Body of pancreas (tissue), 4 donors: ENCODE results near the gene GNL2. TPM values are rescaled to one million over a fixed set of nuclear protein-coding genes. Genes with fewer than 3 reads are reported as not detected.

Source experiments
- ATAC-seq: fragments of 150-250 bp; one replicate; pipeline ENCODE4 v1.9.1; 2016
- DNase-seq, 4 donors: peaks; one replicate each; pipeline ENCODE4 v3.0.0-alpha.2; 2019
- H3K27ac ChIP-seq, 4 donors: fragments of 200-600 bp; sonication (generic); 1 replicate in 3 of 4; 2 replicates in 1 of 4; pipeline versions ENCODE4 v1.5.1 to v1.6.1; 2016 to 2019; ENCODE audit warnings: mild to moderate bottlenecking in 1 of 4, mixed read lengths in 1 of 4, moderate library complexity in 1 of 4
- H3K27me3 ChIP-seq, 2 donors: fragments of 200-600 bp; sonication (generic); one replicate each; pipeline ENCODE4 v1.6.0; 2016; ENCODE audit warnings: mild to moderate bottlenecking in 1 of 2
- H3K36me3 ChIP-seq, 2 donors: fragments of 200-600 bp; sonication (generic); replicated peaks in 1 of 2; 2 replicates each; pipeline ENCODE4 v1.5.1; 2016; ENCODE audit warnings: low read depth in 2 of 2; ENCODE audit not compliant: insufficient read depth in 1 of 2
- H3K4me1 ChIP-seq: fragments of 200-600 bp; sonication (generic); one replicate; pipeline ENCODE4 v1.6.0; 2016
- H3K4me3 ChIP-seq, 2 donors: fragments of 200-600 bp; sonication (generic); 1 replicate in 1 of 2; 2 replicates in 1 of 2; pipeline ENCODE4 v1.5.1; 2016 to 2019
- H3K9me3 ChIP-seq, 3 donors: fragments of 200-600 bp; sonication (generic); 1 replicate in 2 of 3; 2 replicates in 1 of 3; pipeline ENCODE4 v1.5.1; 2016
- POLR2A ChIP-seq, 3 donors: fragments of 450-650 bp; IDR thresholded peaks; one replicate each; pipeline ENCODE4 v1.6.1; 2016; ENCODE audit warnings: antibody characterized with exemption in 3 of 3, mild to moderate bottlenecking in 2 of 3
- WGBS, 2 donors: methylation state at CpG; one replicate each; pipeline ENCODE4 v1.1.5; 2017; 5-methylcytosine and 5-hydroxymethylcytosine counted together
- intact Hi-C: fragments of 100-400 bp; cut with DNase I; formaldehyde crosslinking; loops from one replicate; pipeline ENCODE4 v1.15.1; 2023
- total RNA-seq, 2 donors: library from RNA; depleted of rRNA; stranded (reverse); fragments of >200 nt; gene quantifications; one replicate each; pipeline ENCODE4 v1.1.0, GENCODE V29; 2016
- TF ChIP-seq, protein P1 (sequence below), 7 experiments: fragments of 450-650 bp in 4 of 7; fragments of 200-600 bp in 3 of 7; sonication (generic) in 3 of 7; IDR thresholded peaks; one replicate each; pipeline ENCODE4 v1.5.1; 2016 to 2019; ENCODE audit warnings: antibody characterized with exemption in 7 of 7

The GNL2 gene
- total RNA-seq, 2 donors from 2014 or later = 22.8 to 33.0 TPM

DNA sequence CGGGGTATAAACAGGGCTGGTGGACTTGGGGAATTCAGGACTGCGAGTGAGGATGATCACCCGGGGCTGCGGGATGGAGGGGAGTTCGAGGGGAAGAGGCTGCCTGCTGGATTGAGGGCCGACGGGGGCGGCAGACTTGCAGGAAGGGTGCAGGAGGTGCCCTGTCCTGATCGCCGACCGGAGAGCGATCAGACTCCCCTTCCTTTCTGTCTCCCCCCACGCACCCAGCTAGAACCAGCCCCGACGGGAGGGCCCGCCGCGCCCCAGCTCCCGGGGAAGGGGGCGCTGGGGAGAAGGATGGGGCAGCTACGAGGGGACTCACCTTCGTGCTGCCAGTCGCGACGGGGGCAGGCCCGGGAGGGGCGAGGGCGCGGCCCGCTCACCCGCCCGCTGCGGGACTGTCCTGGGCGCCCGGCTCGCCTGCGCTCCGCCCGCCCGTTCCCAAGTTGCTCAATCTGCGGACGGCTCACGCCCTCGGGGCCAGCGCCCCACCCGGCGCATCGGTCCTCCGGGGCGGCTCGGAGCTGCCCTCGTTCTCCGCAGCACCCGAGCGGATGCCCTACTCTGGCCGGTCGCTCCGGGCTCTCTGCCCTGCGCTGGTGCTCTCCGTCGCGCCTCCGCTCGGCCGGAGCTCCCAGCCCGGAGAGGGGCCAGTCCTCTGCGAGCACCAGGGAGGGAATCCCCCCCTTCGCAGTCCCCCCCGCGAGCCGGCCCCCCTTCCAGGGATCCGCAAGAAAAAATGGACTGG, 38.7 kb upstream of the GNL2 start, which contains the start of gene RSPO1:
Gene RSPO1 (minus strand): TSS at position 649 of the 748 bp plus-strand sequence. CDS start 5,231 bp downstream, outside the sequence.
- 1 to 4% methylated on average over 12 to 64 of the region's 72 CpGs for WGBS, 2 donors
- ATAC-seq = peak; percentile 24
- DNase-seq = no peak
- Histone ChIP-seq H3K9me3 (no peaks in the 10 kb centered on the region), H3K4me3 (no peak within 1 kb of the TSS), H3K36me3 (no peaks in the 10 kb centered on the region), H3K27ac (no peak within 1 kb of the TSS), H3K27me3 (peaks cover 0 to 25% of the 10 kb centered on the region in 2 donors), H3K4me1 (peaks cover 7% of the 10 kb centered on the region)
- no peak for TF ChIP-seq POLR2A (IDR thresholded peaks at IDR 0.05)
- TF ChIP-seq, protein P1, sequence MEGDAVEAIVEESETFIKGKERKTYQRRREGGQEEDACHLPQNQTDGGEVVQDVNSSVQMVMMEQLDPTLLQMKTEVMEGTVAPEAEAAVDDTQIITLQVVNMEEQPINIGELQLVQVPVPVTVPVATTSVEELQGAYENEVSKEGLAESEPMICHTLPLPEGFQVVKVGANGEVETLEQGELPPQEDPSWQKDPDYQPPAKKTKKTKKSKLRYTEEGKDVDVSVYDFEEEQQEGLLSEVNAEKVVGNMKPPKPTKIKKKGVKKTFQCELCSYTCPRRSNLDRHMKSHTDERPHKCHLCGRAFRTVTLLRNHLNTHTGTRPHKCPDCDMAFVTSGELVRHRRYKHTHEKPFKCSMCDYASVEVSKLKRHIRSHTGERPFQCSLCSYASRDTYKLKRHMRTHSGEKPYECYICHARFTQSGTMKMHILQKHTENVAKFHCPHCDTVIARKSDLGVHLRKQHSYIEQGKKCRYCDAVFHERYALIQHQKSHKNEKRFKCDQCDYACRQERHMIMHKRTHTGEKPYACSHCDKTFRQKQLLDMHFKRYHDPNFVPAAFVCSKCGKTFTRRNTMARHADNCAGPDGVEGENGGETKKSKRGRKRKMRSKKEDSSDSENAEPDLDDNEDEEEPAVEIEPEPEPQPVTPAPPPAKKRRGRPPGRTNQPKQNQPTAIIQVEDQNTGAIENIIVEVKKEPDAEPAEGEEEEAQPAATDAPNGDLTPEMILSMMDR (IDR thresholded peaks at IDR 0.05) = no peak
- intact Hi-C loops = no loop called here

DNA sequence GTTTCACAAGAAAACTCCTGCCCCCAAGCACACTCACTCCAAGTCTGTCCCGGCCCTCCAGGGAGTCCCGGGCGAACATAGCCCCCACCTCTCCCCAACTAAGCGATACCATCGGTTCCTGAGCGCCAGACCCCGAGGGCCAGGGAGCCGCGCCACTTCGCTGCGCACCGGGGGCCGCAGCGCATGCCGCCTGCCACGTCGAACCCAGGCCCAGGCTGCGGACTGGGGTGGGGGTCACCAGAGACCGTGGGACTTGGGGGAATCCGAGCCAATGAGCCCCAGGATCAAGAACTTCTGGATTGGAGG, 38.2 kb upstream of the GNL2 start:
- DNase-seq = no peak
- H3K27me3 ChIP-seq = peaks cover 0 to 25% of the 10 kb centered on the region in 2 donors

DNA sequence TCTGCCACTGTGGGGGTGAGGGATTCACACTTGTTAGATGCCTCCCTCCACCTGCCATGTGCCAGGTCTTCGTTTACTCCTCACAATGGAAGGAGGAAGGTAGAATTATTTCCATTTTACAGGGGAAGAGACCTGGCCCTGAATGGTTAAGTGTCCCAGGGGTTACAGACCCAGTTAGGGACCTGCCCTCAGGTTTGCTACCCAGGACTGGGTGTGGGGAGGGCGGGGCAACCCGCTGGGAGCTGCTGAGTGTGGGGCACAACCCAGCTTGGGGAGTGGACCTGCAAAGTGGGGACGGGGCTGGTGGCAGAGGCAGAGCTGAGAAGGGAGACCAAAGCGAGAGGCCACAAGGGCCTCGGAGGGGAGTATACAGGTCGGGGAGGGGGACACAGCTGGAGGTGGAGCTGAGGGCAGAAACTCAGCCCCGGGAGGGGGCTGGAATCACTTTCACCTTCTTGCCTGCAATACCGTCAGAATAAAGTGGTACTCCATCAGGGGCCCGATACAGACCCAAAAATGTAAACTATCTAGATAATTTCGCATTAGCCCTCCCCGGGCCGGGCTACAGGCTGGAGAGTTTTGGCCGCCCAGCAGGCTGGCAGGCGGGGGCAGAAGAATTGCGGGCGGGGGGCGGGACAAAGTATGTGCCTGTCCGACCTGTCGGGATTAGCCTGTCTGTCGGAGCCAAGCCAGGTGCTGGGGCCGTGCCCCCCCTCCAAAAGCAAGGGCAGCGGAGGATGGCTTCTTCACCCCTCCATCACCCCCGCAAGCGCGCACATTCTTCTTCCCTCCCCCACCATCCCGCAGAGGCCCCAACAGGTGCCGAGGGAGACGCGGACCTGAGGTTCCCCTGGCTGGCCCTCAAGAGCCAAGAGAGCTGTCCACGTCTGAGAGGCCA, 37.6 kb upstream of the GNL2 start:
- Histone ChIP-seq H3K4me1 (peaks cover 7% of the 10 kb centered on the region), H3K27me3 (peaks cover 0 to 25% of the 10 kb centered on the region in 2 donors), H3K36me3 (no peaks in the 10 kb centered on the region), H3K4me3 (no peak overlapping the region), H3K27ac (no peak overlapping the region), H3K9me3 (no peaks in the 10 kb centered on the region)
- ATAC-seq (no peak), DNase-seq (no peak)
- intact Hi-C loops = no loop called here
- 5 to 6% methylated on average over 26 to 31 of the region's 31 CpGs for WGBS, 2 donors
- TF ChIP-seq POLR2A (IDR thresholded peaks at IDR 0.05) = no peak
- TF ChIP-seq, protein P1 (IDR thresholded peaks at IDR 0.05) = no peak

More for the DNA sequence above, 38.2 kb upstream of the GNL2 start:
- H3K9me3 ChIP-seq = no peaks in the 10 kb centered on the region
- H3K27ac ChIP-seq = no peak overlapping the region
- 1 to 9% methylated on average over 8 to 20 of the region's 20 CpGs for WGBS, 2 donors
- no peaks in the 10 kb centered on the region for H3K36me3 ChIP-seq
- no peak for ATAC-seq
- no peak overlapping the region for H3K4me3 ChIP-seq
- TF ChIP-seq, protein P1 (IDR thresholded peaks at IDR 0.05) = no peak
- no peak for TF ChIP-seq POLR2A (IDR thresholded peaks at IDR 0.05)
- intact Hi-C loops = no loop called here
- peaks cover 7% of the 10 kb centered on the region for H3K4me1 ChIP-seq

DNA sequence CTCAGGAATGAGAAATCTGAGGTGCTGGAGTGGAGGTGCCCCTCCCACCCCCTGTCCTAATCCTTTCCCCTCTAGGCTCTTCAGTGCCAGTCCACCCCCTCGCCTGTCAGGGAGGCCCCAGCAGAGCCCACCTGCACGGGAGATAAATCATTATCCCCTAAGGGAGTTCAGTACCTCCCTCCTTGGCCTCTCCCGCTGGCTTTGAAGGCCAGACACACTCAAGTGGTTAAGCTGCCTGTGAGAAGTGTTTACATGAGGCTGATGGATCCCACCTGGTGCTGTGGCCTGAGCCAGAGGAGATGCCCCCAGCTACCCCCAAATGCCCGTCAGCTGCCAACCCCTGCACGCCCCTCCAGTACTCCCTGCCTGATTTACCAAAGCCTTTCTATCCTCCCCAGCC, 35.3 kb upstream of the GNL2 start:
- H3K4me3 ChIP-seq = no peak overlapping the region
- no peaks in the 10 kb centered on the region for H3K36me3 ChIP-seq
- peaks cover 7% of the 10 kb centered on the region for H3K4me1 ChIP-seq
- 24 to 32% methylated on average over 5 of the region's 5 CpGs for WGBS, 2 donors
- H3K27me3 ChIP-seq = peaks cover 0 to 25% of the 10 kb centered on the region in 2 donors
- ATAC-seq (no peak), DNase-seq (no peak)
- H3K9me3 ChIP-seq = no peaks in the 10 kb centered on the region
- H3K27ac ChIP-seq = no peak overlapping the region
- intact Hi-C loops = no loop called here
- TF ChIP-seq, protein P1 (IDR thresholded peaks at IDR 0.05) = no peak
- no peak for TF ChIP-seq POLR2A (IDR thresholded peaks at IDR 0.05)
